IMR-90 (cell line): ENCODE measurements around the gene COL12A1. TPM values are rescaled to one million over a fixed set of nuclear protein-coding genes. Genes with fewer than 3 reads are reported as not detected.

ENCODE experiments used
- CEBPB ChIP-seq: IDR thresholded peaks from 2 replicates; pipeline ENCODE4 v1.6.1; 2012; ENCODE audit warnings: low read depth, low read length, improper control_type of control experiment
- USF2 ChIP-seq: fragments of 150-350 bp; IDR thresholded peaks from 2 replicates; pipeline ENCODE4 v1.6.1; 2017; ENCODE audit warnings: mild to moderate bottlenecking, antibody characterized with exemption, low read length, low read depth
- polyA plus RNA-seq, 3 experiments: library from polyadenylated mRNA; depleted of rRNA; stranded (reverse); fragments of >200 nt; gene quantifications; 2 replicates each; pipeline ENCODE4 v1.2.3, GENCODE V29; 2012; ENCODE audit warnings: low replicate concordance in 1 of 3
- total RNA-seq: library from RNA; depleted of rRNA; stranded (reverse); fragments of >200 nt; gene quantifications from 2 replicates; pipeline ENCODE4 v1.2.3, GENCODE V29; 2012

COL12A1 gene
- total and polyA plus RNA-seq, 2 of the 4 experiments (the other 2 are of a cell fraction), result 350 to 452 TPM

DNA sequence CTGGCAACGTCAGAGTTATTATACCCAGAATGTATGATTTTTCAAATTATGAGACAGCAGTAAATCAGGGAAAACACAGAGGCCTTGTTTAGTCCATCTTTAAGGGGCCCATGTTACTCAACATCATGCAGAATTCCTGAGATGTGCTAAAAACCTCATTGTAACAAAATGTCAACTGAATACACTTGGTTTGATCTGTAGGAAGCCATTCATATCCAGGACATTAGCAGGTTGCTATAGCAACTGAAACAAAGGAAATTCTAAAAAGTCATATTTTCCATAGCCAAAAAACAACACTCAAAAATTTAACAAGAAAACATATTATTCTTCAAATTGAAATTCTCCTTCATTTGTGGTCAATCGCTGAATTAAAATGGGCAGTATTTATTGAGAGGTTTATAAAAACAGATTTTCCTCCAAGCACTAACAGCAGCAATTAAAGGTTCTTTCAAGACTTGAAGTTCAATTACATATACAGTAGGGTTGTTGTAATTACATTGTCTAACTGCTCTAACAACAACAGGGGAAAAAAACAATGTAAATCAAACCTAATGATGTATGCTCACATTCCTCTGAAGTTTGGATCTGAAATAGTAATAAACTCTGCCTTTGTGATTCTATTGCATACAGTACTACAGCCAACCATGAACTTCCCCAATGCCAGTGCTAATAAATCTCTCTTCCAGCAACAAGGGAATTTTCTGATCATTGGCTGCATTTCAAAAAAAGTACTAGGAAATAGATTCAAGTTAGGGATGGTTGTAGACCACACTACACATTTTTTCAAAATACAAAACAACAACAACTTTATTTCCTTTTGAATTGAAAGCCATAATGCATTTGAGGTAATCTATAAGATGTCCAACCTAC, 34.9 kb downstream of the COL12A1 start (continued):
- TF ChIP-seq USF2 (no peak), CEBPB (no peak)
